ENCODE measurements around the gene UNC93B1.
"Not testable (repeated sequence)": the region's sequence is repeated elsewhere in the genome, so short reads cannot be mapped to it uniquely, and the experiment has no call there.

Gene UNC93B1

DNA sequence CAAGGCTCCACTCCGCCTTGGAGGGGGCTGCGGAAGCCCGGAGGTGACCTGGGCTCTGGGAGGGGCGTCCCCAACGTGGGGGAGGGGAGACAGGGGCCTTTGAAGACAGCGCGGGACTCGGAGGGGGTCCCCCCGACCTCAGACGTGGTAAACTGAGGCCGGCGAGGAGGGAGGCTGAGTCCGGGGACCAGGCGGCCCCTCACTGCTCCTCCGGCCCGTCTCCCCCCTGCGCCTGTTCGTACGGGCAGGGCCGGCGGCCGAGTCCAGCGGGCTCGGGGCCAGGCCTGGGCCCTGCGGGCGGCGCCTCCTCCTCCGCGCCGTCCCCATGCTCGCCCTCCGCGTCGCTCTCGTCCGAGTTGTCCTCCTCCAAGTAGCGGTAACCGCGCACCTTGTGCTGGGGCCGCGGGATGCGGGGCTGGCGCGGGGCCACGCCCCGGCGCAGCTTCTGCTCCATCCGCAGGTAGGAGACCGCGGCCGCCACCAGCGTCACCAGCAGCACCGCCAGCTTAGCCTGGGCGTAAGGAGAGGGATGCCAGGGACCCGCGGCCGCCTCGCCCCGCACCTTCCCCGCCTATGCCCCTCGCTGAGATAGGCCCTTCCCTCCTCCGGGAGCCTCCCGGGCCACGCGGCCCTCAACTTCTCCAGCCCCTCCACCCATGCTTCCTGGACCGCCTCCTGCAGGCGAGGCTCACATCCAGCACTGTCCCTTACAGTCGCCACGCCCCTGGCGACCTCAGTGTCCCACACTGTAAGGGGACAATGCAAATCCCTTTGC, 12.4 kb downstream of the UNC93B1 start:
- not testable (repeated sequence) for DNase-seq (ENCODE audit: low read depth)

DNA sequence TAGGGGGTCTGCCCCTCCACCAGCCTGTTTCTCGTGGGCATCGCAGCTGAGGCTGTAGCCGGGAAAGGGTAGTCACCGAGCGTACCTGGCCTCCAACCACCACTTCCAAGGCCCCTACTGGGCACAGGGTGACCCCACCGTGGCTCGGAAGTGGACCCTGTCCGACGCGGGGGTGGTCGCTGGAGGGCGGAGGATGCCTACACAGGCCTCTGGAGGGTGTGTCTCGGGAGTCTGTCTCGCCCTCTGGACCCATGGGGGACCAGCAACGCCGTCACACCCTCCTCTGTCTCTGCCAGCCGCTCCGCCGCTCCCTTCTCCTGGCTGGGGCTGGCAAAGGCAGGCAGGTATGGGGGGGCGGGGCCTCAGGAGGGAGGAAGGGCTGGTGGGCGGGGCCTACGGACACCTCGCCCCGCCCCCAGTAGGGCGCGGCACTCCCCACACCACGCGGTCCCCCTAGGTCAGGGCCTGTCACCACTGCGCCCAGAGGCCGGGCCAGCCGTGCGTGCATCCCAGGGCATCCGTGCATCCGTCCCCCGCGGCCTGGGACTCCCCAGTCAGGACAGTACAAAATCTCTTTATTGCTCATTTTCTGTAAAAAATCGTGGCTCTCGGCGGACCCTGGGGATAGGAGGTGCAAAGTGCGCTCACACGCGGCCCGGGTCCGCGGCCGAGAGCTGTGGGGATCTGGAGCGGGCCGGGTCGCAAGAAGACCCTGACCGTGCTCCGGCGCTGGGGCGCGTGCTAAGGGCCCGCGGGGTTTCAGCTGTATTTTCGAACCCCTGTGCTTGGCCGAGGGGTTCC, 13.2 kb downstream of the UNC93B1 start:
- DNase-seq (ENCODE audit: low read depth): not testable (repeated sequence)

DNA sequence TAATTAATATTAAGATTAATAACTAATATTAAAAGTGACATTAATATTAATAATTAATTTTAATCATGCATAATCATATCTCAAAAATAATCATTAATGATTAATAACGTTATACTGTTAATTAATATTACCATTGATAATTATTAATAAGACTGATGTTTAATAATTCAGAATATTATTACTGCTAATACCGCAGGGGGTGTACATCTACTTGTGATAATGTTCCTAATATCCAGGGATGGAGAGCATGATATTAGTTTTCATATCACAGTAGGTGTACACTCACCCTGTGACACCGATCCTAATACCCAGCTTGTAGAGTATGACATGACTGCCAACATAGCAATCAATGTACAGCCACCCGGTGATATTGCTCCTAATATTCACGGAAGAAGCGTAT, 18.6 kb downstream of the UNC93B1 start:
- DNase-seq (ENCODE audit: low read depth): not testable (repeated sequence)

GRCh38 chr11:67983951-67984350, 19.9 kb downstream of the UNC93B1 start:
- no peak for DNase-seq (ENCODE audit: low read depth)

DNA sequence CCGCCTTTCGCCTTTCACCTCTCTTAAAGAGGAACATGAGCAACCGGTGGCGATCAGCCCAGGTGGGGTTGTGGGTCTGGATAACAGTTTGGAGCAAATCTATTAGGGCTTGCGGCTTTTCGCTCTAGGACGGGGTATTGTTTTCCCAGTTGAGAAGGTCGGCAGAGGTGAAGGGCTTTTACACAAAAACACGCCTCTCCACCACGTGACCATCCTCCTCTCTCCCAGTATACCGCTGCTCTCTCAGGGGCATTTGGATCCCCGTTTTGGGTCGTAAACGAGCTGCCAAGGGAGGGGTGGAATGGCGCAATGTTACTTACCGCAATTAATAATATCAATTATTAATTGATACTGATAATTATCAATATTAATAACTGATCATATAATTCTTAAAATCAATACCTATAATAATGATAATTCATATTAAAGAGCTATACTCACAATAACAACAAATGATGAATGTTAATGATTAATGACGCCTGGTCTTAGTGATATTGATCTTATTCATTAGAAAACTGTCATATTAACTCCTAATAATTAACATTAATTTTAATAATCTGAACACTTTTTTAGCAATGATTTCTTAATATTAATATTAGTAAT, 21.5 kb downstream of the UNC93B1 start:
- not testable (repeated sequence) for DNase-seq (ENCODE audit: low read depth)

DNA sequence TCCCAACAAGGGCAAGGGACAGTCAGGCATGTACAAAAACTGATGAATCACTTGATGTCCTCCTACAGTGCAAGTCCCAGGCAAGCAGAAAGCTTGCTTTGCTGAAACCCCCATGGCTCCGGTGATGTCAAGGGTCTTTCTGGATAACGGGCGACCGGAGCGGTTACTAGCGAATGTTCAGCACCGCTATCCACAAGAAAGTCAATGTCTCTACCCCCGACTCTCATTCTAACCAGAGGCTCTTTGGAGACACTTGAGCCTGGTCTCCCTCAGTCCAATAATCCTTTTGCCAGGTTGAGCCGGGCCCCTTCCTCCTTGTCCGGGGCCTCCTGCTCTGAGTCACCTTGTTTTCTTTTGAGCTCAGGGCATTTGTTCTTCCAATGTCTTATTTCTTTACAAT, 22.7 kb downstream of the UNC93B1 start:
- DNase-seq (ENCODE audit: low read depth): not testable (repeated sequence)

GRCh38 chr11:67978766-67979418, 25.0 kb downstream of the UNC93B1 start:
- DNase-seq (ENCODE audit: low read depth): not testable (repeated sequence)

- DNase-seq (ENCODE audit: low read depth): not testable (repeated sequence)
Observed at GRCh38 chr11:67974746-67975145, 29.2 kb downstream of the UNC93B1 start.

- DNase-seq (ENCODE audit: low read depth): not testable (repeated sequence)
Observed at GRCh38 chr11:67965830-67966348, 38.0 kb downstream of the UNC93B1 start.

GRCh38 chr11:67964746-67965145, 39.2 kb downstream of the UNC93B1 start:
- not testable (repeated sequence) for DNase-seq (ENCODE audit: low read depth)

- DNase-seq (ENCODE audit: low read depth): not testable (repeated sequence)
Observed at GRCh38 chr11:67963879-67964278, 40.0 kb downstream of the UNC93B1 start.

- DNase-seq (ENCODE audit: low read depth): not testable (repeated sequence)
Observed at GRCh38 chr11:67963217-67963616, 40.7 kb downstream of the UNC93B1 start.

DNA sequence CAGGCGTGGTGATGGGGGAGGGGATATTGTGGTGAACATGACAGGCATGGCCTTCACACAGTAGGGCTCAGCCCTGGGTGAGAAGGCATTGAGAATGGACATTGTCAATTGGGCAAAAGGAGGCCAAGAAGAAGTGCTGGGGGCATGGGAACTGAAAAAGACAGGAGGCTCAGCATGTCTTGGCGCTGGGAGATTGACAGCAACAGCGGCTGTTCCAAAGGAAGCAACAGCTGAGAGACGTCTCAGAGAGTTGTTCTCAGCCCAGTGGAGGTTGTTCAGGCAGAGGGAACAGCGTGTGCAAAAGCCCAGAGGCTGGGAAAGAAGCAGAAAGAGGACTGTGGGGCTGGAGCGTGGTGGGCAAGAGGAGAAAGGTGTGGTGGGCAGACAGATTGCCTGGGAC, 47.7 kb downstream of the UNC93B1 start:
- DNase-seq (ENCODE audit: low read depth): not testable (repeated sequence)

- not testable (repeated sequence) for DNase-seq (ENCODE audit: low read depth)
Observed at GRCh38 chr11:67955461-67956007, 48.4 kb downstream of the UNC93B1 start.

- DNase-seq (ENCODE audit: low read depth): not testable (repeated sequence)
Observed at GRCh38 chr11:67954971-67955370, 48.9 kb downstream of the UNC93B1 start.

- DNase-seq (ENCODE audit: low read depth): not testable (repeated sequence)
Observed at GRCh38 chr11:67954251-67954650, 49.6 kb downstream of the UNC93B1 start.

DNA sequence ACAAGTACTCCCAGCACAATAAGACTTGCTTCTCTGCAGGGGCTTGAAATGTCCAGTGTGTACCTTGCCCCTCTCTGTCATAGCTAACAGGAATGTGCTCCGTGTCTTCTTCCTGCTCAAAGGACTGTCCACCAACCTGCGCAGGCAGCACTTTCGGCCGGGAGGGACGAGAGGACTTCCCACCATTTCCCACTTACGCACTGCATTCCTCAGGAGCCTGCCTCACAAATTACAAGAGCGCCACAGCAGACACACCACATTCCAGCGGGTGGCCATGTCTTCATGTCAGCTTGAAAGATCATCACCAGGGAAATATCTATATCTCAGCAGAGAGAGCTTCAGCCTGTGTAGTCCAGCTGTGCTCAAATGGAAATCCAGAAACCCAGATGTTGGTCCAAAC, 53.2 kb downstream of the UNC93B1 start:
- DNase-seq (ENCODE audit: low read depth): not testable (repeated sequence)

GRCh38 chr11:67947785-67948184, 56.1 kb downstream of the UNC93B1 start:
- DNase-seq (ENCODE audit: low read depth): not testable (repeated sequence)

DNA sequence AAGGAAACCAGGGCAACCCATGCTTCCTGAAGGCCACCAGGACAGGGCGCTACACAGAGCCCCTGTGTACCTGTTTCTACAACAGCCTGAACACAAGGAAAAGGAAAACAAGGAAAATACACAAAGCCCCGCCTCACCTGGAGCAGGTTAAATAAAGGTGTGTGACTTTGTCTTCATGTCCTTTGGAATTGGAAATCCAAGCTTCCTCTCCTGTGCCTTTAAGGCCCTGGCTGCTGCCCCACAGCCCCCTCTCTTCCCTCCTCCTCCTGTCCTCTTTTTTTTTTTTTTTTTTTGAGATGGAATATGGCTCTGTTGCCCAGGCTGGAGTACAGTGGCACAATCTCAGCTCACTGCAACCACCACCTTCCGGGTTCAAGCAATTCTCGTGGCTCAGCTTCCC, 57.5 kb downstream of the UNC93B1 start:
- not testable (repeated sequence) for DNase-seq (ENCODE audit: low read depth)

- DNase-seq (ENCODE audit: low read depth): not testable (repeated sequence)
Observed at GRCh38 chr11:67943406-67943805, 60.5 kb downstream of the UNC93B1 start.

Data from GM04503 (cell line).